SK-N-DZ (cell line): ENCODE results near the gene ZBTB8A.
"Not testable (repeated sequence)": the region's sequence is repeated elsewhere in the genome, so short reads cannot be mapped to it uniquely, and the experiment has no call there.

Experiments used
- DNase-seq: peaks from one replicate; pipeline ENCODE4 v3.0.0-alpha.2; 2015; ENCODE audit warnings: low spot score

ZBTB8A gene

GRCh38 chr1:32536764-32537163, 2.5 kb upstream of the ZBTB8A start:
- peak; percentile 8 for DNase-seq

- peak; percentile 10 for DNase-seq
Observed at GRCh38 chr1:32539584-32540571, 651 bp downstream of the ZBTB8A start.

GRCh38 chr1:32540605-32541004, 1.4 kb downstream of the ZBTB8A start:
- DNase-seq: peak; percentile 24

- DNase-seq: no peak
Observed at GRCh38 chr1:32541064-32541566, 1.9 kb downstream of the ZBTB8A start.

- no peak for DNase-seq
Observed at GRCh38 chr1:32546611-32547010, 7.4 kb downstream of the ZBTB8A start.

GRCh38 chr1:32549616-32550015, 10.4 kb downstream of the ZBTB8A start:
- DNase-seq: no peak

GRCh38 chr1:32554288-32554687, 15.1 kb downstream of the ZBTB8A start:
- DNase-seq: no peak

GRCh38 chr1:32557035-32557434, 17.8 kb downstream of the ZBTB8A start:
- DNase-seq: not testable (repeated sequence)

GRCh38 chr1:32557812-32558211, 18.6 kb downstream of the ZBTB8A start:
- no peak for DNase-seq

- DNase-seq: no peak
Observed at GRCh38 chr1:32568929-32569328, 29.7 kb downstream of the ZBTB8A start.

GRCh38 chr1:32580348-32581017, 41.3 kb downstream of the ZBTB8A start:
- peak; percentile 4 for DNase-seq

- DNase-seq: no peak
Observed at GRCh38 chr1:32592943-32593342, 53.7 kb downstream of the ZBTB8A start.

- DNase-seq: peak; percentile 57
Observed at GRCh38 chr1:32600034-32600433, 60.8 kb downstream of the ZBTB8A start.

GRCh38 chr1:32605711-32606424, 66.6 kb downstream of the ZBTB8A start:
- no peak for DNase-seq

- DNase-seq: no peak
Observed at GRCh38 chr1:32606565-32607371, 67.5 kb downstream of the ZBTB8A start.

GRCh38 chr1:32609180-32609579, 70.0 kb downstream of the ZBTB8A start:
- no peak for DNase-seq

- no peak for DNase-seq
Observed at GRCh38 chr1:32611859-32612188, 72.6 kb downstream of the ZBTB8A start.

GRCh38 chr1:32612189-32612881, 73.1 kb downstream of the ZBTB8A start:
- peak; percentile 71 for DNase-seq

GRCh38 chr1:32613472-32613871, 74.2 kb downstream of the ZBTB8A start:
- no peak for DNase-seq

GRCh38 chr1:32618673-32619221, 79.5 kb downstream of the ZBTB8A start:
- DNase-seq: no peak
